HG02623 (cell line): ENCODE data around the gene LRRN2.
"Not testable (repeated sequence)": the region's sequence is repeated elsewhere in the genome, so short reads cannot be mapped to it uniquely, and the experiment has no call there.

ENCODE experiments used
- ATAC-seq: cut with Tn5 transposase; IDR thresholded peaks from one replicate; pipeline ENCODE4 v1.9.1; 2021; ENCODE audit warnings: moderate library complexity; ENCODE audit not compliant: unreplicated experiment

LRRN2 gene

GRCh38 chr1:204692841-204693356 is 7.4 kb upstream of the LRRN2 start:
- no peak for ATAC-seq

DNA sequence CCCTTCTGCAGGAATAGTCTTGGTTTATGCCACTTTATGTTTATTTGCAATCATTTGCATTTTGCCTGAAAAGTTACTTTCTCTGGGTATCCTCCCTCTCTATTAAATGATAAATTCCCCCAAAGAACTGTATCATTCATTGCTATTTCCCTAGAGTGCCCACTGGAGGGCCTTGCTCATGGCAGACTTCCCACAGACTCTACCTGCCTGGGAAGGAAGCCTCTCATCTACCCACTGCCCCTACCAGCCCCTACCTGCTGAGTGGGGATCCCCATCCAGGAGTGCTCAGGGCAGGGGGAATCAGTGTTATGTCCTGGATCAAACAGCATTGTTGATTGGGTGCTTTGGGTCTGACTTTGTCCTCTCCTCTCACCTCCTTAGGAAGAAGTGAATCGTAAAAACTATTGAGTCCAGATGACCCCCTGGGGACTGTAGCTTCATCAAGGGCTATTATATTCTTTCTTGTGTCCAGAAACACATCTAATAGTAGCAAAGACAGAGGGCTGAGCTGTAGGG is 6.8 kb upstream of the LRRN2 start:
- ATAC-seq, result no peak

GRCh38 chr1:204691328-204691730 is 5.8 kb upstream of the LRRN2 start:
- not testable (repeated sequence) for ATAC-seq

GRCh38 chr1:204688776-204689175 is 3.2 kb upstream of the LRRN2 start:
- ATAC-seq, result no peak

DNA sequence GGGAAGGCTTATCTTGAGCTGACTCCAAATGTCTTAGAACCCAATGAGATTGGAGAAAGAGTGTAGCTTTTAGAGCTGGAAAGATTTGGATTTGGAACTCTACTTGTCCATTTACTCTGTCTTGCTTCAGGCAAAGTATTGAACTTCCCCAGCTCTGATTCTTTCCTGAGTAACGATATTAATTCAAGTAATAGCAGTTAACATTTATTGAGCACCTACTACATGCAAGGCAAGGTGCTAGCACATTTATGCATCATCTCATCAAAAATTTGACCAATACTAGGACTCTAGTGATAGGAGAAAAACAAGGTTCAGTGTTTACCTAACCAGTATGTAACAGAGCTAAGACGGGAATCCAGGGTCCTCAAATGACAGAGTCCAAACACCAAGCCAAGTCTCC is 2.5 kb upstream of the LRRN2 start:
- no peak for ATAC-seq

GRCh38 chr1:204684571-204685235 is 835 bp downstream of the LRRN2 start:
- no peak for ATAC-seq

- no peak for ATAC-seq
Observed at GRCh38 chr1:204684206-204684570, 1.4 kb downstream of the LRRN2 start.

- no peak for ATAC-seq
Observed at GRCh38 chr1:204683284-204684205, 2.0 kb downstream of the LRRN2 start.

DNA sequence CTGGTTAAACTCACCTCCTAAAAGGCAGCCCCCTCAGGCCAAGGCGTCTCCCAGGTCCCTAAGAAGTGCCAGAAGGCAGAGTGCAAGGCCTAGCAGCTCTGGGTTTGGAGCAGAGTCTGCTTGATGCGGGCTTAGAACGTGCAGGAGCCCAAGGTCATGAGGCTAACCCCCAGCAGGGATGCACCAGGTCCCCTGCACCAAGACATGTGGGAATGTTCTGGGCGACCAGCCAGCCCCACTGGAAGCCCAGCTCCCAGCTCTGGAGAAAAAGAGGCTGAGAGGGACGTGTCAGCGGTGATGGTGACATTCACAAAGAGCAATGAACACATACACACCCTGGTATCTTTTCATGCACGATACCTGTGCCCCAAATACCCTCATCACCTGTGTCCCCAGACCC is 5.1 kb downstream of the LRRN2 start:
- no peak for ATAC-seq

- ATAC-seq, result no peak
Observed at GRCh38 chr1:204680051-204680450, 5.5 kb downstream of the LRRN2 start.

DNA sequence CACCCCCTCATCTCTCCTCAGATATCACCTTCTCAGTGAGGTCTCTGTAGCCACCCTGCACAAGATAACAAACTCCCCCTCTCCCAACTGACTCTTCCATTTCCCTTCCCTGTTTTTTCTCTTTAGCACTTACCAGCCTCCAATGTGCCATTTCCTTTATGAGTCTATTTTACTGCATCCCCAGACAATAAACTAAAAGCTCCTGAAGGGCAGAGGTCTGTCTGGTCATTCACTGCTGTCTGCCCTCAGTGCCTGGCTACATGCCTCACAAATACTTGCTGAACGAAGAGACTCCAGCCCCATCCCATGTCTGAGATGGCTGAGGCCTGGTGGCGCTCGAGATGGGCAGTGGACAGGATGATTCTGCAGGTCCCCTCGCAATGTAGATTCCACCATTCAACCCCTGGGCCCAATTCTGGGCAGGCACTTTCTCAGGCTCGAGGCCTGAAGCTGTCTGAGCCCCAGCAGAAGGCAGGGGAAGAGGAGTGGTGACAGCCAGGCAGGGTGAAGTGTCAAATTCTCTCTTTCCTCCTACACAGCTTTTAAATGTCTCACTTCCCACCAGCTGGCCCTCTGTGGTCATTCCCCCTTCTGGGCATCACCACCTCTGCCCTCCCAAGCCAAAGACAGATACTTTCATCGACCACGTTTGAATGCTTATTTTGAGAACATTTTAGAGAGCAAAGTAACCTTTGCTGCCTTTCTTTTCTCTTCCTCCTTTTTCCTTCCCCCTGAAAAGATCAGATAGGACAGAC is 6.6 kb downstream of the LRRN2 start:
- ATAC-seq, result no peak

DNA sequence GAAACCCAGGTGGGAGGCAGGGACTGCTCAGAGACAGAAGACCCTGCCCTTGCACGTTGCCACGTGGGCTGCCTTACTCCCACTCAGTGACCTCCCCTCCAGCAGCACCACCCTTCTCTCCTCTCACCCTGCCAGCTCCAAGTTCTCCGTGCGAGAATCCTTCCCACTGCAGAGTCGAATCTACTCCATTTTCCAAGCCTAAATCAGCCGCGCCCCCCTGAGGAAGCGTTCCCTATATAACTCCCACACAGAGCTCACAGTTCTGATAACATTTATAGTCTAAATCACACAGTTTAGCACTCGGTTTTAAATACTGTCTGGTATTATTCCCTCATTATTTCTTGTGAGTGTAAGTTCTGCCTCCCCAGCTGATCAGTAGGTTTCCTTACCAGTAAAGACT is 7.7 kb downstream of the LRRN2 start:
- ATAC-seq, result no peak

DNA sequence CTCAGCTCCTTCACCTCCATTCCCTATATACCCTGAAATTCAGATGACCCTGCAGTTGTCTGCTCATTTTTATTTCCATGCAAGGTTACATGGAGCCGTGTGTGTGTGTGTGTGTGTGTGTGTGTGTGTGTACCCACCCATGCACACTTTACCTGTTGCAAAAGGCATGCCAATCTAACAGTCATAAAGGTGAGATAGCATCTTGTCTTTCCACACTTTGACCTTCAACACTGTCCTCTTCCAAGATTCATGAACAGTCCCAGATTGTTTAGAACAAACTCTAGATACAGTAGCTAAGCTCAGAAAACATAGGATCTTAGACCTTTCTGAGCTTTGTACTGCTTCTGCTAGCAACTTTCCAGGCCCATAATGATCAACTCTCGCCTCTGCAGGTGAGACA is 9.5 kb downstream of the LRRN2 start:
- no peak for ATAC-seq

- ATAC-seq, result no peak
Observed at GRCh38 chr1:204673909-204674649, 11.5 kb downstream of the LRRN2 start.

GRCh38 chr1:204673209-204673608 is 12.3 kb downstream of the LRRN2 start:
- no peak for ATAC-seq

DNA sequence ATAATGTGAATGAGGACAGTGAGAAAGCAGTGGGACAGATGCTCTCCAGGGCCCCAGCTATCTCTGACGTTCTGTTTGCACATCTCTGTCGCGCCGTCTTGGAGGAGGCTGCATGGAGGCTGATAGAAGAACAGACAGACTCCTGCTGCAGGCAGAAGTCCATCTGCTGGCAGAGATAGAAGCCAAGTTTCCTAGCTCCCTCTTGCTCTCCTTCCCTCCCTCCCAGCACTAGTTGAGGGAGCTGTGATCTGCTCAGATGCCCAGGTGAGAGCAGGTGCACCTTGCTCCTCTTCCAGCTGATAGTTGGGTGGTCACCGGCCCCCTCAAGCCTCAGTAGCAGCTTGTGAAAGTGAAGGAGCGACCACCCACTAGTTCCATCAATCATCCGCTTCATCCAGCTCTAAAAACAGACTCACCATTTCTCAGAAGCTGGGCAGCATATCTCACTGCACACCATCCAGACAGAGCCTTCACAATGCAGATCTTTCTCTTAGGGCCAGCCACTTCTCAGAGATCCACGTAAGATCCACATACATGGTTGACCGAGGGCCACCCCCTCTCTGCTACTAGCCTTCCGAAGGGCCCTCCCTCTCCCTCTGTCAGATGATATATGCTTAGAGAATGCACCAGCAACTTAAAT is 12.9 kb downstream of the LRRN2 start:
- ATAC-seq, result no peak

- no peak for ATAC-seq
Observed at GRCh38 chr1:204672069-204672468, 13.5 kb downstream of the LRRN2 start.

GRCh38 chr1:204670152-204670927 is 15.2 kb downstream of the LRRN2 start:
- no peak for ATAC-seq

DNA sequence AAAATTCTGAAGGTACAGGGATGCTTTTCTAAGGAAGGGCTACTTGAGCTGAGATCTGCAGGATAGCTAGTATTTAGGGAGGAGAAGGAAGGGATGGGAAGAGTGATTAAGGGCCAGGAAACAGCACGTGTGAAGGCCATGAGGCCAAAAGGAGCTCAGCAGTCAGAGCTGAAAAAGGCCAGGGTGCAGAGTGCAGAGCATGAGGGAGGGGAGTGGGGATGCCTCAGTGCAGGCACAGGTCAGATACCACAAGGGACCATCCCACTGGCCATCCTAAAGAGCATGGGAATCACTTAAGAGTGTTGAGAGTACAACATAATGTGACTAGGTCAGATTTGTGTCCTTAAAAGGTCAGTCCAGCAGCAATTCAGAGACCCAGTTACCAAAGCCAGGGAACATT is 16.0 kb downstream of the LRRN2 start:
- no peak for ATAC-seq

- no peak for ATAC-seq
Observed at GRCh38 chr1:204664384-204664651, 21.2 kb downstream of the LRRN2 start.
